Astrocyte of the cerebellum (primary cell): ENCODE data around the gene LRRTM4.

ENCODE experiments used
- DNase-seq: peaks from one replicate; pipeline ENCODE4 v3.0.0-alpha.2; 2011; ENCODE audit warnings: low read depth
- H3K4me3 ChIP-seq: 2 replicates; pipeline ENCODE4 v1.5.1; 2011; ENCODE audit warnings: mild to moderate bottlenecking, low read depth, low read length, moderate library complexity
- in situ Hi-C: cut with HindIII; loops from 2 replicates; pipeline ENCODE4 v1.10.0; 2017; ENCODE audit warnings: low sequenced_read_pairs
- TF ChIP-seq, protein P1 (sequence below): IDR thresholded peaks from 2 replicates; pipeline ENCODE4 v1.5.1; 2012; ENCODE audit warnings: low read length, low read depth, moderate library complexity, mild to moderate bottlenecking; ENCODE audit errors: missing control alignments

The LRRTM4 gene

DNA sequence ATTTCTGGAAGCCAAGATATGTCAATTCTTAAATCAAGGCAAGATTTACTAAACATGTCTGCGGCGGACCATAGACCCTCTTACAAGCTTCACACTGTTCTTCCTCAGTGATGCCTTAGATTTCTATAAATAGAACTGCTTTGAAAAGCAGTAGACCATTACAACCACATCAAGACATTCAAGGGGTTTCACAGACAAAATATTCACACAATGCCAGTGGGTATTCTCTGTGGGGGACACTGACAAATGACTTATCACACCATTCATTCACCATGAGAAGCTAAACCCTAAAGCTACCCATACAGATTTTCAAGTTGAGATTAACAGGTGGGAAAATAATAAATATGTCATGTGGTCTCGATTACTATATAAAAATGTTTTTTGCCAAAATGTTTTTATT is 15.9 kb upstream of the LRRTM4 start:
- in situ Hi-C loops = no loop called here
- no peak overlapping the region for H3K4me3 ChIP-seq
- TF ChIP-seq, protein P1, sequence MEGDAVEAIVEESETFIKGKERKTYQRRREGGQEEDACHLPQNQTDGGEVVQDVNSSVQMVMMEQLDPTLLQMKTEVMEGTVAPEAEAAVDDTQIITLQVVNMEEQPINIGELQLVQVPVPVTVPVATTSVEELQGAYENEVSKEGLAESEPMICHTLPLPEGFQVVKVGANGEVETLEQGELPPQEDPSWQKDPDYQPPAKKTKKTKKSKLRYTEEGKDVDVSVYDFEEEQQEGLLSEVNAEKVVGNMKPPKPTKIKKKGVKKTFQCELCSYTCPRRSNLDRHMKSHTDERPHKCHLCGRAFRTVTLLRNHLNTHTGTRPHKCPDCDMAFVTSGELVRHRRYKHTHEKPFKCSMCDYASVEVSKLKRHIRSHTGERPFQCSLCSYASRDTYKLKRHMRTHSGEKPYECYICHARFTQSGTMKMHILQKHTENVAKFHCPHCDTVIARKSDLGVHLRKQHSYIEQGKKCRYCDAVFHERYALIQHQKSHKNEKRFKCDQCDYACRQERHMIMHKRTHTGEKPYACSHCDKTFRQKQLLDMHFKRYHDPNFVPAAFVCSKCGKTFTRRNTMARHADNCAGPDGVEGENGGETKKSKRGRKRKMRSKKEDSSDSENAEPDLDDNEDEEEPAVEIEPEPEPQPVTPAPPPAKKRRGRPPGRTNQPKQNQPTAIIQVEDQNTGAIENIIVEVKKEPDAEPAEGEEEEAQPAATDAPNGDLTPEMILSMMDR = no peak
- DNase-seq = no peak

DNA sequence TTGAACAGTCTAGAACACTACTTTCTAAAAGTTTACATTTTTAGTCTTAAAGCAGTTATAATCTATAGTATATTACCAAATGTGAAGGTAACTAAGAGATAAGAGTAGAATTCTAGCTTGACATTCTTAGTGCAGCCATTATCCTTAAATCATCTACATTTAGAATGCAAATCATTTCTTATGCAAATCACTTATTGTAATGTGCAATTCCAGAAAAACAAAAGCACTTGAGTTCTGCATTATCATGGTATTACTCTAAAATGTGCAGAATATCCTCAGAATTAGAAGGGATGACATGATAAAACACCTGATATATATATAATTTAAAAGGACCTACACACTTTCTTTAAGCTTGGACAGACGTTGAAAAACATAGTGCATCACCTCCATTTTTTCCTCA is 712 bp upstream of the LRRTM4 start:
- in situ Hi-C loops = no loop called here
- no peak for DNase-seq
- TF ChIP-seq, protein P1 = no peak
- no peak overlapping the region for H3K4me3 ChIP-seq

DNA sequence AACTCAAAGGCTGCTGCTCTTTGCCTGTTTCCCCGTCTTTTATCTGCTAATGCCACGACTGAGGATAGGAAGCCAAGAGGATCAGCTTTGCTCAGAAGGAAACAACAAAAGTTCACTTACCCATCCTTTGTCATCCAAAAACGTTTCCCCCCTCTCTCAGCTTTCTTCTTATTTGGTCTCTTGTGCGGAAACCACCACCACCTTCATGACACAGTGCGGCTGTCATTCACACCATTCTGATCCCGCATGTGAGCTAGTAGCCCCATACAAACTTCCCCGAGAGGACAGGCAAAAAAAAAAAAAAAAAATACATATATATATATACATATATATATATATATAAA is 656 bp downstream of the LRRTM4 start:
- TF ChIP-seq, protein P1 = no peak
- no peak for DNase-seq
- no peak overlapping the region for H3K4me3 ChIP-seq
- in situ Hi-C loops = no loop called here

- no peak overlapping the region for H3K4me3 ChIP-seq
Measured at GRCh38 chr2:77520641-77521547, 1.3 kb downstream of the LRRTM4 start.

DNA sequence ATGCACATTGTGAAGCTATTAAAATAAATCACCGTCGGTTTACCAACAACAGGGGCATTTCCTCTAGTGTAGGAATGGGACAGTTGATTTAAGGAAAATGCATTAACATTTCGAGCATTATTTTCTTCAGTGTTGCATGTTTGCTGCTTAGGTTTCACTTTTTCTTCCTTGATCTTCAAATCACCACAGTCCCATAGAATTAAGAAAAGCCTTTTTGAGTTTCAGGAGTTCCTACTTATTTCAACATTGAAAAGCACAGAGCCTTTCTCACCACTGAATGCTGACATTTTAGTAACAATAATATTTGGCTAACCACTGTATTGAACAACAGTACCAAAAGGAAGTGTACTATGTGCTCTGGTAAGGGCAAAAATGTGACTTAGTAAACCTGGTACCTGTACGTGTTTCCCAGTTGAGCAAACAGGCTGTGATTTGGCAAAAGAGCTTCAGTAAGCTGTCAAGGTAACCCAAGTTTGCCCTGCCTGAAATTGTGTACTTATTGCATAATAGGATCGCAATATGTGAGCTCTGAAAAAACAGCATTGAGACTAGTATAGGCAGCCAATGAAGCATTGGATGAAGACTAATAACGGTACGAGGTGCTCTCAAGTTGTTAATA is 2.2 kb downstream of the LRRTM4 start:
- DNase-seq = no peak
- in situ Hi-C loops = no loop called here
- TF ChIP-seq, protein P1 = no peak
- H3K4me3 ChIP-seq = no peak overlapping the region

More at GRCh38 chr2:77520641-77521547, 1.3 kb downstream of the LRRTM4 start:
- DNase-seq = no peak
- TF ChIP-seq, protein P1 = no peak
- in situ Hi-C loops = no loop called here

- no peak for DNase-seq
- TF ChIP-seq, protein P1 = no peak
- in situ Hi-C loops = no loop called here
- no peak overlapping the region for H3K4me3 ChIP-seq
Measured at GRCh38 chr2:77519164-77519887, 2.9 kb downstream of the LRRTM4 start.
